Activated T-helper 1 cell treated with anti-CD3 and anti-CD28 coated beads, Interleukin-2, amount 50 U/mL, for 16 hours (primary cell): ENCODE data around the gene CAMTA1.

Source experiments
- DNase-seq, 2 donors: peaks; one replicate each; pipeline ENCODE4 v3.0.0-alpha.2; 2020; ENCODE audit warnings: low read depth in 1 of 2, low spot score in 1 of 2

The CAMTA1 gene

DNA sequence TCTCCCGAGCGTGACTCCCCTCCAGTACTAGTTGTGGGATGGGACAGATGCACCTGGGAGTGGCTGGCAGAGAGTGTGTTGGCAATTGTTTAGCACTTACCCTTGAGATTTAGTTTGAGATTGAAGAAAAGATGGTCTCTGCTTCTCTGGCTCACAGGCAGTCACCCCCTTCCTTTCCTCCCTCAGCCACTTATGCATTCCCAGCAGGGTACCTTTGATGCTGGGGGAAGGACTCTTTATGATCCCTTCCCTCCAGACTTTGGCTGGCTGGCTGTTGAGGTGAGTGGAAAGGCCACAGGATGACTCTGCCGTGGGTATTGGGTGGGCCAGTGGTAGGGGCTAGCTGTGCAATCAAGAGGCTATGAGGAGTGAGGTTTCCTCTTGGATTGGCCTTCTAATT lies 236.8 kb downstream of the CAMTA1 start:
- no peak for DNase-seq

GRCh38 chr1:7025013-7025412 lies 239.8 kb downstream of the CAMTA1 start:
- no peak for DNase-seq

DNA sequence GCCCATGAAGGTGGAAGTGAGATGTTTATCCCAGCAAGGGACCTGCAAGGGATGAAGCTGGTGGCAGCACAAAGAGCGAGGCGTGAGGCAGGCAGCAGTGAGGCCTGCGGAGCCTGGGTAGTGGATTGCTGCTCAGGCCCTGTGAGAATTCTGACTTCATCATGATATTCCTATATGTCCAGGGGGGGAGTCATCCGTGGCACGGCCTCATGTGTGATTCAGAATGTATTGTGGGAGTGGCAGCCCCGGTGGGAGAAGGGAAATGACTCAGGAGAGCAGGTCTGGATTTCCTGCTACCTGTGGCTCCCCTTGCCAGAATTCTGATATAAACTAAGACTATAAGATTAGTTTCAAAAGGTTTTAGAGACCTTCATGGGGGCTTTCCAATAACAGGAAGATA lies 240.9 kb downstream of the CAMTA1 start:
- no peak for DNase-seq

GRCh38 chr1:7032992-7033391 lies 247.7 kb downstream of the CAMTA1 start:
- DNase-seq = no peak

DNA sequence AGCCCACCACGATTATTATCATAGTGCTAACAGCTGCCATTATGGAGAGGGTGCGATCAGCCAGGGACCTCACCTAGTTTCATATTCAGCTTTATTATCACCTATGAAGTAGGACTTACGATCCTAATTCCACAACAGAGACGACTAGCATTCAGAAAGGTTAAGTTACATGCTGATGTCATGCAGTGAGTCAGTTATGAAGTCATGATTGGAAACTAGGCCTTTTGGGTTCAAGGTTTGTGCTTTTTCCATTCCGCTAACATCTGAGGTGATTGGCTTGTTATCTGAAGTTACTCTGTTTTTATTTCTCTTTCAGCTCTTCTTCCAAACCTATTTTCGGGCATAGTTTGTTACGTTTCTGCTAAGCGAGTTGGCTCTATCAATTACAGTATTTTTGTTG lies 251.1 kb downstream of the CAMTA1 start:
- no peak for DNase-seq

DNA sequence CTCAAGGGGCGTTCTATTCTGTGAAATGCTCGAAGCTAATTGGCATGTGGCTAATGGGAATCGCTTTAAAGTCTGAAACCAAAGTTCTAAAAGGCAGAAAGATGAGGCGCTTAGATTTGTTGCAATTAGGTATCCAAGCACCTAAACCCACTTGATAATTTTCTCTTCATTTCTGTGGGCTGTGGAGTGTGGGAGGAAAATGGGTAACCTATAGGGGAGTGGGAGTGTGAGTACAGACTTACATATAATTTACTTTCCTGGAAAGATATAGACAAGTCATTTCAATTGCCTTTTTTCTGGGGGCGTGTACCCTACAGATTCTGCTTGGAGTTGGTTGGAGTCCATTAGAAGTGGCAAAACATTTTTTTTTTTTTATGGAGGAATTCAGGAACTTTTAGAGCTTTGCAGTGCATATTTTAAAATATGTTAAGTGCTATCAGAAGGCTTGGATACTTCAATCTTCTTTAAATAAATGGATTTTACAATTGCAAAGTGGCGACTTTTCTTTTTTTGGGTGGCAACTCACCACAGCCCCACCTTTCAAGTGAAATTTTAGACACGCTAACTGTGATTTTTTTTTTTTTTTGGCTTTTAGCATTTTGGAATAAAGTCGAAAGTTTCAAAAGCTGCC lies 254.5 kb downstream of the CAMTA1 start:
- DNase-seq = no peak

DNA sequence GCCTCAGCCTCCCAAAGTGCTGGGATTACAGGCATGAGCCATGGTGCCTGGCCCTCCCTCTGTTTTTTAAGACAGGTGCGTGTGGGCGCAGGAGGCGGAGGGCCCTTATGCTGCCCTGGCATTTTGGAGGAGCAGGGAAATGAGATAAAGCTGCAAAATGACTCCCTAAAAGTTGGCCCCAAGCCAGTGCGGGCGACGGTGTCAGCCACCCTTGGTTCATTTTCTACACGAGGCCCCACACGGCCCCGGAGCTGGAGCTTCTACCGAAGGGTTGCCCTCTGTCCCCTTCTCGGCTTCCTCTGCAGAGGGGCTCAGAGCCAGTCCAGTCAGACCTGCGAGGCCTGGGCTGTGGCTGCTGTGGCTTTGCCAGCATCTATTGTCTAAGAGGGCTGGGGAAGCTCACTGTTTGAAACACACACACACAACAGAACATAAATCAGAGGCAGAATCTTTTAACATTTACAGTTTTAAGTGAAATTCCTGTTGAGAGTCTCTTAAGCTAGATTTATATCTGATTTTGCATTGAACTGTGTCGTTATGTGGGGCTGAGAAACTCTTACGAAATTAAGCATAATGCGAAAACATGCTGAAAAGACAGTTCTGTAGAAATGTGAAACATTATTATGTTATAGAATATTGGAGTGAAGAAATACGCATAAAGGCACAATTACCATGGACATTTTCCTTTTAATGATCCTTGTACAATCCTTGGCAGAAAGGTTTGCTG lies 255.9 kb downstream of the CAMTA1 start:
- no peak for DNase-seq

- no peak for DNase-seq
These were observed 257.3 kb downstream of the CAMTA1 start for GRCh38 chr1:7042322-7043190.

DNA sequence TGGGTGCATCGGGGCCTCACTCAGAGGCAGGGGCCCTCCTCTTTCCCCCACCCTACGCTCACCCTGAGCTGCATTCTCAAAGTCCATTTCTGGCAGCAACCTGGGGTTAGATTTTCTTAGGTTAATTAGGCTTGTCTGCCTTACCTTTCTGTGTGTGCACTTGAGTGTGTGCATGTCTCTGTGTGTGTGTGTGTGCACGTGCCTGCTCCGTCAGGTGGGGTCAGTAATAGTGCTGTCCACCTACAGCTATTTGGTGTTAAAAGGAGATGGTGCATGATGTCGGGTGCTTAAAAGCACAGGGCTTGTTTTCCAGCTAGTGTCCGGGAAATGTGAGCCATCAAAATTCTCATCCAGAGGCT lies 257.9 kb downstream of the CAMTA1 start:
- DNase-seq = no peak

GRCh38 chr1:7043719-7044535 lies 258.7 kb downstream of the CAMTA1 start:
- DNase-seq = no peak

DNA sequence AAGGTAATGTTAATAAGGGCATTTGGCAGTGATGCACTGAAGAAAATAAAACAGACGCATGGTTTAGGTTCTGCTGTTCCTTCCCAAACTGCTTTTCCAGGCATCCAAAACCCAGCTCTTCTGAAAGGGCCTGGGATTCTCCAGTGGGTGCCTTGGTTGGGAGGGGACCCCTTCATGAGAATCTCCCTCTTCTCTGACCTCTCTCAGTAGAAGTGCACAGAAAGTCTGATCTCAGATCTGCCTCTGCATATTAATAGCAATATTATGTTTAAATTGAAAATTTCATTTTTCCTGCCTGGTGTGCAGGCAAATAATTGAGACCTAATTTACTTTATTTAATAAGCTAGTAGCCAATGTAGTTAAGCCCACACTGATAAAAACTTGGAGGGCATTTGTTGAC lies 260.6 kb downstream of the CAMTA1 start:
- no peak for DNase-seq

DNA sequence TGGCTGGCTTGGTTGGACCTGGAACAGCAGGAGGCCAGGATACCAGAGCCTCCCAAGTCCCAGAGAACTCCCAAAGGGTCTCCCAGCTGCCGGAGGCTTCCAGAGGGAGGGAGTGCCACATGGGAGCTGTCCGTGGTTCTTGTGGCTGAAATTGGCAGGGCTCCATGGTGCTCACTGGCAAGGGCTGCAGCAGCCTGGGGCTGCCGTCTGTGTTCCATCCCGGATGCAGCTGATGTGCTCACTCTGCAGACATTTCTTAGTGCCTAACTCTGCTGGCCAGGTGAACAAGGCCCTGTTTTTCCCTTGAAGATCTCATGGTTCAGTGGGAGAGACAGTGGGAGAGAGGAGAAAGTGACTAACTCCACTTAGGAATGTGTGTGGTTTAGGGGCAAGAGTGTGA lies 261.1 kb downstream of the CAMTA1 start:
- DNase-seq = no peak

DNA sequence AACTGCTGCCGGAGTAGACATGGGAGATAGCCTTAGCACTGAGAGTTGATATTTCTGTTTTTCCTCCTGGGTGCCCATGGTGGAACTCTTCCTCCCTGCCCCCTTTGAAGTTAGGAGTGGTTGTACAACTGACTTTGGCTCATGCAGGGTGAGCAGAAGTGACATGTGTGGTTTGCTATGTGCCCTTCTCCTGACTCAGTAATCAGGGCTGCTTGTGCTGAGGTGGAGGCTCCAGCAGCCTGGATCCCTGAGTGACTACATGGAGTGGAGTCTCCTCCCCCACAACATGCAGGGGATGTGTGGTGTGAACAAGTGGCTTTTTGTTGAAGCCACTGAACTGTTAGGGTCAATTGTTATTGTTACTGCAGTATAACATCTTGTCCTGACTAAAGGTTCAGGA lies 261.6 kb downstream of the CAMTA1 start:
- no peak for DNase-seq

DNA sequence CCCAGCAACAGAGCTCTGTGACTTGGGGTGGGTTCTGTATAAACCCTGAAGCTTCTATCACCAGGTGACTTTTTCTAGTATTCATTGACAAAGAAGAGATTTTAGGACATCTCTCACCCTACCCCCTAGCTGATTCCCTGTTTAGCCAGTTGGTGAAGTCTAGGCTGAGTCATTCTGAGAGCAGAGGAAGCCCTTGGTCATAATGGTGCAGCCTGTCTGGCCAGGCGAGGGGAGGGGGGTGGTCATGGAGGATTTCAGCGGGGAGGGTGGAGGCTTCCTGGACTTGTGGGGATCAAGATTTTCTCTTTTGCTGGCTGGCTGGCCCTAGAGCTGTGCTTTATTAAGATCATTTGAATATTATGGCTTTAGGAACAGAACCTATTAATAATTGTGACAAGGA lies 262.6 kb downstream of the CAMTA1 start:
- DNase-seq = no peak

DNA sequence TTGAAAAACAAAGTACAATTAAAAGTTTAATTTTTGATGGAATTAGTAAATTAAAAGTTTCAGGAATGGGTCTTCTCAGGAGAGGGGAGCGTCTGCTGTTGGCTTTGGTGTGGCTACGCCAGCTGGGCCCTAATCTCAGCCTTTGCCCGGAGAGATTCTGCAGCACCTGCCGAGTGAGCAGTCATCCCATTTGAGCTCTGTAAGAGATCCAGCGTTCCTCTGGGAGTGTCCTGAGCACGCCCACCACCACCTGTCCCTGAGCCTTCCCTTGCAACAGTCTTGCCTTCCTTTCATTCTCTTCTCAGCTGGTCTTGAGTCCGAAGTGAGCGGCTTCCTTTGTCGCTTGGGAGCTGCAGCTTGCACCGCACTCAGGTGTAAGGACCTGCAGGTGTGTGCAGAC lies 263.1 kb downstream of the CAMTA1 start:
- DNase-seq = no peak

GRCh38 chr1:7049913-7050625 lies 264.8 kb downstream of the CAMTA1 start:
- no peak for DNase-seq

- DNase-seq = no peak
These were observed 265.8 kb downstream of the CAMTA1 start for GRCh38 chr1:7050751-7051665.

DNA sequence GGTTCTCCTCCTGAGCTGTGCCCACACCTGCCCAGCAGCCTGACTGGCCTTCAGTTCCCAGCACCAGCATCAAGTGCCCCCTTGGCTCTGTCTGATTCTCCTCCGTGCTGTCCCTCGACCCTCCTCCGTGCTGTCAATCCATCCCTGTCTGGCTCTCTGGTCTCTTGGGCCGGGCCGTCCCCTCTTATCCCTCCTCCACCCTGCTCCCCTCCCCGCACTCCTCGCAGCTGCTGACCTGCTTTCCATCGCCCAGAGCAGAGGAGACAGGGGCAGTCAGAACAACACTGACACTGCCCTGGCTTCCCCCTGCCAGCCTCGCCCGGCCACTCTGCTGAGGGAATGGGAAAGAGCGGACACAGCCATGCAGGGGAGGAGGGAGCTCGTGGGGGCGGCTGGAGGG lies 267.4 kb downstream of the CAMTA1 start:
- DNase-seq = no peak

DNA sequence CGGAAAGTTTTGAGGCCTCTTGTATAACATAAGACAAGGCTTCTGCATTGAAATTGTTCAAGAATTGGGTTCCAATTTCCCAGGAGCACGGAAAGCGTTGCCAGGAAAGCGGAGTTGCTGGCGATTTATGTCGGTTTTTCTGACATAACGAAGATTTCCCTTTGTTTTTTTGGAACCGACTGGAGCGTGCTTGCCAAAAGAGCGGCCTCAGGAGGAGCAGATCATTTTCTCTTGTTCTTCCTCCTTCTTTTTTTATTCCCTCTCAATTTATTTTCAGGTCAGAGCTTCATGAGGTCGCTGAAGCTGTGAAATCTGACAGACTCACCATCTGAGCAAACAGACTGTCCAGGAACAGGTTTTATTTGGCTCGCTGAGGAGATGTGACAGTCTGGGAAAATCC lies 275.5 kb downstream of the CAMTA1 start:
- no peak for DNase-seq
